Cardiac fibroblast (primary cell): Measurements from ENCODE around the gene POU6F1.

ENCODE experiments used
- DNase-seq, 2 donors: peaks; one replicate each; pipeline versions ENCODE4 v3.0.0 to v3.0.0-alpha.2; 2010; ENCODE audit warnings: low read depth in 2 of 2
- H3K4me3 ChIP-seq, 2 donors: replicated peaks in 1 of 2; 1 replicate in 1 of 2; 2 replicates in 1 of 2; pipeline ENCODE4 v1.5.1; 2011; ENCODE audit warnings: low read depth in 2 of 2, low read length in 2 of 2, mild to moderate bottlenecking in 2 of 2, moderate library complexity in 1 of 2
- CTCF ChIP-seq: IDR thresholded peaks from one replicate; pipeline ENCODE4 v1.5.1; 2011; ENCODE audit warnings: low read depth, mild to moderate bottlenecking, low read length, inconsistent platforms

Gene POU6F1

GRCh38 chr12:51152953-51153352, 64.9 kb downstream of the POU6F1 start:
- DNase-seq: no peak
- TF ChIP-seq CTCF: no peak
- no peak overlapping the region for H3K4me3 ChIP-seq

- TF ChIP-seq CTCF: no peak
- DNase-seq: no peak
Measured at GRCh38 chr12:51150777-51151176, 67.1 kb downstream of the POU6F1 start.

GRCh38 chr12:51147309-51147708, 70.6 kb downstream of the POU6F1 start:
- H3K4me3 ChIP-seq: no peak overlapping the region
- no peak for TF ChIP-seq CTCF
- no peak for DNase-seq

More at GRCh38 chr12:51150777-51151176, 67.1 kb downstream of the POU6F1 start:
- no peak overlapping the region for H3K4me3 ChIP-seq

GRCh38 chr12:51139292-51139844, 78.5 kb downstream of the POU6F1 start:
- H3K4me3 ChIP-seq: no peak overlapping the region
- TF ChIP-seq CTCF: no peak
- DNase-seq: no peak
